Stimulated activated CD4-positive, alpha-beta T cell treated with anti-CD3 and anti-CD28 coated beads, Interleukin-2, amount 100 ng/mL, for 4 hours (primary cell): ENCODE results near the gene CYTH4.
A peak's percentile ranks its signal among the peaks of the same experiment; 100 is the strongest.
"Not testable (repeated sequence)": the region's sequence is repeated elsewhere in the genome, so short reads cannot be mapped to it uniquely, and the experiment has no call there.

Source experiments
- DNase-seq: peaks from one replicate; pipeline ENCODE4 v3.0.0-alpha.2; 2020; ENCODE audit warnings: low read depth

The CYTH4 gene

DNA sequence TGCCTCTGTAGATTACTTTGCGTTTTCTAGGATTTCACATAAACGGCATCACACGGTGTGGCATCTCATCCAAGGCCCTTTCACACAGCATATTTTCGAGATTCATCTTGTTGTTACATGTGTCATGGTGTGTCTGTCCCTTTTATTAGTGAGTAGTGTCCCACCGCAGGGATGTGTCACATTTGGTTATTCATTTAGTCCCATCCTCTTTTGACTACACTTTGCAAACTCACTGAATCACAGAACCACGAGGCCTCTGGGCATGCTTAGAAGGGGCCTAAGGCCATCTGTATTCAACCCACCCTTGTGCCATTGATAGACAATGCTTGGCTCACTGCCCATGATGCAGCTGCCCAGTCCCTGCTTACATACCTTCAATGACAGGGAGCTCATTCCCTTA lies 34.1 kb upstream of the CYTH4 start:
- DNase-seq = no peak

GRCh38 chr22:37249986-37250385 lies 32.3 kb upstream of the CYTH4 start:
- DNase-seq = no peak

GRCh38 chr22:37251836-37252235 lies 30.5 kb upstream of the CYTH4 start:
- not testable (repeated sequence) for DNase-seq

DNA sequence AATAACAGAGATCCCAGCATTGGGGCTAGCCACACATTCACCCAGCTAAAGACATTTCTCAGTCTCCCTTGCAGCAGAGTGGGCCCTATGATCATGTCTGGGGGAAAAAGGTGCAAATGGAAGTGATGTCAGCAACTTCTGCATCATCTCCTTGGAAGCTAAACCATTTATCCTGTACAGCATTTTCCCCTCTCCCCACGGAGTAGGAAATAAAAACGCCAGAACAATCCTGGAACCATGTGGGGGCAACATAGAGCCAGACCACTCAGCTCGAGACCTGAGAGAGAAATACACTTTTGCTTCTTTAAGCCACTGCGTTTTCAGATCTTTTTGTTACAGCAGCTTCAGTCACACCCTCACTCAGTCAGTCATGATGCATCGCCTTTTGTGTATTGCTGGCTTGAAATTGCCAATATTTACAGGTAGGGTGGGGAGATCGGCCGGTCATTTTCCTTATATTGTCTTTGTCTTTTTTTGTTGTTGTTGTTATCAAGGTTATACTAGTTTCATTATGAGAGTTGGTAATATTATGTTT lies 29.1 kb upstream of the CYTH4 start:
- no peak for DNase-seq

DNA sequence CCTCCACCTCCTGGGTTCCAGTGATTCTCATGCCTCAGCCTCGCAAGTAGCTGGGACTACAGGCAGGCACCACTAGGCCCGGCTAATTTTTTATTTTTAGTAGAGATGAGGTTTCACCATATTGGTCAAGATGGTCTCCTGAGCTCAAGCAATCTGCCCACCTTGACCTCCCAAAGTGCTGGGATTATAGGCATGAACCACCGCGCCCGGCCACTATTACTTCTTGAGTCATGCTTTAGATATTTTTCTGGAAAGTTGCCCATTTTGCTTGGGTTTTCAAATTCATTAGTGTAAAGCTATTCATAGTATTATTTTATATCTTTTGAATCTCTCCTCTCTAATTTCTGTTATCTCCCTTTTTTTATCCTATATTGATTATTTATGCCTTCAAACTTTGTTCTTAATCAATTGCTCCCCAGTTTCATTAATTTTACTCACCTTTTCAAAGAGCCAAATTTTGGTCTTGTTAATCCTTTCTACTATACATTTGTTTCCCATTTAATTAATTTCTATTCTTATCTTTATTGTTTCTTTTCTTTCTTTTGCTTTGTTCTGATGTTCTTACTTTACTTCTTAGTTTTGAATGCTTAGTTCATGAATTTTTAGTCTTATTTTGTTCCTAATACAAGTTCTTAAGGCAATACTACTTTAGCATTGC lies 28.0 kb upstream of the CYTH4 start:
- no peak for DNase-seq

DNA sequence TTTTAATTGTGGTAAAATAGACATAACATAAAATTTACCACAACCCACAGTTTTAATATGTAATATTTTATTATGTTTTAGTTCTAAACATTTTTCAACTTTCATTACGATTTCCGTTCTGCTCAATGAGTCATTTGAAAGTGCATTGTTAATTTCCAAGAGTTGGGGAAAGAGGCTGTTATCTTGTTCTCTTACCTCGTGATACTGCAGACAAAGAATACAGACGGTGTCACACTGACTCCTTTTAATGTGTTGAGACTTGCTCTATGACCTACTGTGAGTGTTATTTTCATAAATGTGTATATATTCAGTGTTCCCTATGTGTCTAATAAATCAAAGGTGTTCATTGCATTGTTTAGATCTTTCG lies 27.5 kb upstream of the CYTH4 start:
- no peak for DNase-seq

DNA sequence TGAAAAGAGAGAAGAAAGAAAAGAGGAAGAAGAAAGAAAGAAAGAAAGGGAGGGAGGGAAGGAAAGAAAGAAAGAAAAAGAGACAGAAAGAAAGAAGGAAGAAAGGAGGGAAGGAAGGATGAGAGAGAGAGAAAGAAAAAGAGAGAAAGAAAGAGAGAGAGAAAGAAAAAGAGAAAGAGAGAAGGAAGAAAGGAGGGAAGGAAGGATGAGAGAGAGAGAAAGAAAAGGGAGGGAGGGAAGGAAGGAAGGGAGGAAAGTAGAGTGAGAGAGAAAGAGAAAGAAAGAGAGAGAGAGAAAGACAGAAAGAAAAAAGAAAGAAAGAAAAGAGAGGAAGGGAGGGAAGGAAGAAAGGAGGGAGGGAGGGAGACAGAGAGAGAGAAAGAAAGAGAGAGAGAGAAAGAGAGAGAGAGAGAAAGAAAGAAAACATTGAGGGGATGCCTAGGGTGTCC lies 26.7 kb upstream of the CYTH4 start:
- DNase-seq = no peak

DNA sequence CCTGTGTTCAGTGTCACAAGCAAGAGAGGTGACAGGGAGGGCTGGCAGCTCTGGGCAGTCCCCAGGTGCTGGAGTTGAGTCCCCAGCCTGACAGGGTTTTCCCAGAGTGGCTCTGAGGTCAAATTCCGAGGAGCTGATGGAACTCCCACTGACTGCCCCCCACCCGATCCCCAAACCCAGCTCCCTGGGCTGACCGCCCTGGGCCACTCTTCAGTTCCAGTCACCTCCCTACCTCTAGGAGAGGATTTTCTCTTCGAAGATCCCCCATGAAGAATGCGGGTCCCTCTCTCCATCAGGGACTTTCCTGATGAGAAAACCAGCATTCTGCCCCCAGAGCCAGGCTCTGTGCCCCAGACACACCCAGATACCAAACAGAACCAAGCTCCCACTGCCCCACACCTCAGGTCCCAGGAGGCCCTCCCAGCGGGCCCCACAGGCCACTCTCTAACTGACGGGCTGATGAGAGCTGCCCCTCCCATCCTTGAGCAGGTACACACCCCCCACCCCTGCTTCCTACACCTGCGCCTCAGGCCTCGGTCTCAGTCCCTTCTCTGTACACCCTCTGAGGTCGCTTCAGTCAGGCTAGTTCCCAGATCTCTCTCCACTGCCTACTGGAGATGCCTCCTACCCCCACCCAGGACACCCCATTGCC lies 26.1 kb upstream of the CYTH4 start:
- DNase-seq = no peak

GRCh38 chr22:37258005-37258752 lies 24.1 kb upstream of the CYTH4 start:
- no peak for DNase-seq

DNA sequence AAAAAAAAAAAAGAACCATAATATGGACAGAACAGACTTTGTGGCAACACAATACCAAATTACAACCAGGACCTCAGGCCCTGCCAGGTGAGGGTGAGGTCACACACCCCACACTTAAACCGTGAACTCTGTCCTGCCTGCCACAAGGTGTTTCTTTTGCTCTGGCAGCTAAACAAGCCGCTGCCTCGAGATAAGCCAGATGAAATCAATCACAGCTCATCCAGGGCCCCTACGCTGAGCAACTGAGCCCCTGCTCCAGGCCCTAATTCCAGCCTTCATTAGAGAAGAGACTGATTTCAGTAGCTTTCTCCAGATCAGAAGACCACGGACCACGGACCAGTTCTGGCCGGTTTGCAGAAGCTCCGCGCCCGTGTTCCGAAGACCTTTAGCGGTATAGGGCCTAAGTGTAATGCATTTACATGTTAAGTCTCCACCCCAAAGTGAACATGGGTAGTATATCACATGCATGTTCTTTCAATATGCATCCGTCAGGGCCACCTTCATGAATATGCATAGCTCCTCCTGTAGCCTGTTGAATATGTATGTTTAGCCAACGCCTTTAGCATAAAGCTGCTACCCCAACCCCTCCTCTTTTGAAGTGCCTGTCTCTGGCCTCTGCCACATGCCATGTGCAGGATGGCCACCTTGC lies 23.4 kb upstream of the CYTH4 start:
- no peak for DNase-seq

DNA sequence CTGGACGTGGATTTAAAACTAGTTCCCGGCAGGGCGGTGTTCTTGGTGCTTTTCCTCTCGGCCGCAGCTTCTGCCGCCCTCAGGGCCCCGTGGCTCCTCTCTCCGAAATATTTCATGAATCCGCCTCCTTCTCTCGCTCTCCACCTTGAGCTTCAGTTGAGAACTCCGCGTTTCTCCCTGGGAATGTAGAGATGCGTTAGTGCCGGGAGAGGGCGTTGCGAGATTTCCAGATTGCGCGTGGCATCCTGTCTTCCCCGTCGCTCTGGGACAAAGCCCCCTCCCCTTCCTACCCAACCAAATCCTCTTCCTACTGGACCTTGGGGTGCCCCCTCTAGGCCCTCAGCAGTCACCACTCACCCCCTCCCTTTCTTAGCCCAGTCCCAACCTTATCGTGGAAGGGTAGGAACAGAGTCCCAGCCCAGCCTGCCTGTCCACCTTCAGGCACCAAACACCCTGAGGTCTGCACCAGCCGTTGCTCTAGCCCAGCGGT lies 22.7 kb upstream of the CYTH4 start:
- DNase-seq = no peak

- no peak for DNase-seq
Measured at GRCh38 chr22:37260155-37260795, 22.0 kb upstream of the CYTH4 start.

GRCh38 chr22:37260901-37261336 lies 21.4 kb upstream of the CYTH4 start:
- peak; percentile 50 for DNase-seq

- DNase-seq = no peak
Measured at GRCh38 chr22:37262346-37262745, 20.0 kb upstream of the CYTH4 start.

GRCh38 chr22:37263966-37264887 lies 18.1 kb upstream of the CYTH4 start:
- DNase-seq = no peak

- no peak for DNase-seq
Measured at GRCh38 chr22:37266581-37267134, 15.7 kb upstream of the CYTH4 start.

GRCh38 chr22:37267135-37267587 lies 15.1 kb upstream of the CYTH4 start:
- peak; percentile 45 for DNase-seq

- no peak for DNase-seq
Measured at GRCh38 chr22:37267661-37268413, 14.5 kb upstream of the CYTH4 start.

DNA sequence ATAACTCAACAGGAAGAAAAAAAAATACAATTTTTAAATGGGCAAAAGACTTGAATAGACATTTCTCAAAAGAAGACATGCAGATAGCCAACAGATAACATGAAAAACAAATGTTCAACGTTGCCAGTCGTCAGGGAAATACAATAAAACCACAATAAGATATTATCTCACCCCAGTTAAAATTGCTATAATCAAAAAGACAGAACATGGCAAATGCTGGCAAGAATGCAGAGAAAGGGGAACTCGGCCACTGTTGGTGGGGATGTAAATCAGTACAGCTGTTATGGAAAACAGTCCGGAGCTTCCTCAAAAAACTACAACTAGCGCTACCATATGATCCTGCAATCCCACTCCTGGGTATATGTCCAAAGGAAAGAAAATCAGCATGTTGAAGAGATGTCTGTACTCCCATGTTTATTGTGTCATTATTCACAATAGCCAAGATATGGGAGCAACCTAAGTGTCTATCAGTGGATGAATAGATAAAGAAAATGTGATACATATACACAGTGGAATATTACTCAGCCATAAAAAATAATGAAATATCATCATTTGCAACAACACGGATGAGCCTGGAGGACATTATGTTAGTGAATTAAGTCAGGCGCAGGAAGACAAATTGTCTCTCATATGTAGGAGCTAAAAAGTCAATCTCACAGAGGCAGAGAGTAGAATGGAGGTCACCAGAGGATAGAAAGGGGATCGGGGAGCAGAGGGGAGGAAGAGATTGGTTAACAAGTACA lies 12.2 kb upstream of the CYTH4 start:
- no peak for DNase-seq
